ENCODE measurements around the gene GLE1. TPM values are rescaled to one million over a fixed set of nuclear protein-coding genes. Genes with fewer than 3 reads are reported as not detected.
"Not testable (repeated sequence)": the region's sequence is repeated elsewhere in the genome, so short reads cannot be mapped to it uniquely, and the experiment has no call there.

The GLE1 gene
- total RNA-seq, 2 donors from 2014 or later: 8.3 to 11.5 TPM

DNA sequence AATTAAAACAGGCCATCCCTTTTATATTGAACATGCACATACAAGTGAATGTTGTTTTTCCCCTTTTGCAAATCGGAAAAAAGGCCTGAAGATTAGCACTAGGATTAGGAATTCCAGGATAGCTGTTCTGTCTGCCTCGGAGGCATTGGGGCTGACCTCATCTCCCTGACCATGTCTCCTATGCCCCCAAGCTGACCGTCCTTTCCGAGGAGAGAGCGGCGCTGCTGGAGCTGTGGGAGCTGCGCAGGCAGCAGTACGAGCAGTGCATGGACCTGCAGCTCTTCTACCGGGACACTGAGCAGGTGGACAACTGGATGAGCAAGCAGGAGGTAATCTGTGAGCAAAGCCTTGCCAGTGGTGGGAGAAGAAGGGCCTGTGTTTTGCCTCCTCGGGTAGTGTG, 76.2 kb downstream of the GLE1 start:
- Histone ChIP-seq H3K27ac (no peak overlapping the region), H3K36me3 (replicated peaks in 1 of 2; ENCODE audit: insufficient read depth in 1 of 2, low read depth in 2 of 2) (peaks cover 41 to 77% of the 10 kb centered on the region in 2 donors), H3K4me3 (no peak overlapping the region), H3K4me1 (no peaks in the 10 kb centered on the region), H3K9me3 (no peaks in the 10 kb centered on the region), H3K27me3 (no peaks in the 10 kb centered on the region)
- DNase-seq (no peak), ATAC-seq (no peak)
- 91 to 99% methylated on average over 7 to 10 of the region's 10 CpGs for WGBS, 2 donors
- no peak for TF ChIP-seq POLR2A (IDR thresholded peaks at IDR 0.05)
- TF ChIP-seq, protein P1, sequence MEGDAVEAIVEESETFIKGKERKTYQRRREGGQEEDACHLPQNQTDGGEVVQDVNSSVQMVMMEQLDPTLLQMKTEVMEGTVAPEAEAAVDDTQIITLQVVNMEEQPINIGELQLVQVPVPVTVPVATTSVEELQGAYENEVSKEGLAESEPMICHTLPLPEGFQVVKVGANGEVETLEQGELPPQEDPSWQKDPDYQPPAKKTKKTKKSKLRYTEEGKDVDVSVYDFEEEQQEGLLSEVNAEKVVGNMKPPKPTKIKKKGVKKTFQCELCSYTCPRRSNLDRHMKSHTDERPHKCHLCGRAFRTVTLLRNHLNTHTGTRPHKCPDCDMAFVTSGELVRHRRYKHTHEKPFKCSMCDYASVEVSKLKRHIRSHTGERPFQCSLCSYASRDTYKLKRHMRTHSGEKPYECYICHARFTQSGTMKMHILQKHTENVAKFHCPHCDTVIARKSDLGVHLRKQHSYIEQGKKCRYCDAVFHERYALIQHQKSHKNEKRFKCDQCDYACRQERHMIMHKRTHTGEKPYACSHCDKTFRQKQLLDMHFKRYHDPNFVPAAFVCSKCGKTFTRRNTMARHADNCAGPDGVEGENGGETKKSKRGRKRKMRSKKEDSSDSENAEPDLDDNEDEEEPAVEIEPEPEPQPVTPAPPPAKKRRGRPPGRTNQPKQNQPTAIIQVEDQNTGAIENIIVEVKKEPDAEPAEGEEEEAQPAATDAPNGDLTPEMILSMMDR (IDR thresholded peaks at IDR 0.05): no peak
- intact Hi-C loops (cut with DNase I): no loop called here

- 73 to 83% methylated on average over 8 of the region's 8 CpGs for WGBS, 2 donors
Observed at GRCh38 chr9:128585155-128585554, 80.6 kb downstream of the GLE1 start.

GRCh38 chr9:128586934-128587333, 82.4 kb downstream of the GLE1 start:
- H3K27ac ChIP-seq; H3K27me3 ChIP-seq; DNase-seq; H3K4me1 ChIP-seq; intact Hi-C loops (cut with DNase I); H3K4me3 ChIP-seq; H3K9me3 ChIP-seq; ATAC-seq: not testable (repeated sequence)
- 93 to 95% methylated on average over 11 of the region's 11 CpGs for whole genome bisulfite sequencing, 2 donors
- H3K36me3 ChIP-seq (replicated peaks in 1 of 2; ENCODE audit: insufficient read depth in 1 of 2, low read depth in 2 of 2): peaks cover 35 to 57% of the 10 kb centered on the region in 2 donors

More at GRCh38 chr9:128585155-128585554, 80.6 kb downstream of the GLE1 start:
- H3K4me1 ChIP-seq; intact Hi-C loops (cut with DNase I); DNase-seq; H3K27ac ChIP-seq; H3K27me3 ChIP-seq; H3K4me3 ChIP-seq; H3K9me3 ChIP-seq; ATAC-seq: not testable (repeated sequence)
- H3K36me3 ChIP-seq (replicated peaks in 1 of 2; ENCODE audit: insufficient read depth in 1 of 2, low read depth in 2 of 2): peaks cover 40 to 67% of the 10 kb centered on the region in 2 donors

DNA sequence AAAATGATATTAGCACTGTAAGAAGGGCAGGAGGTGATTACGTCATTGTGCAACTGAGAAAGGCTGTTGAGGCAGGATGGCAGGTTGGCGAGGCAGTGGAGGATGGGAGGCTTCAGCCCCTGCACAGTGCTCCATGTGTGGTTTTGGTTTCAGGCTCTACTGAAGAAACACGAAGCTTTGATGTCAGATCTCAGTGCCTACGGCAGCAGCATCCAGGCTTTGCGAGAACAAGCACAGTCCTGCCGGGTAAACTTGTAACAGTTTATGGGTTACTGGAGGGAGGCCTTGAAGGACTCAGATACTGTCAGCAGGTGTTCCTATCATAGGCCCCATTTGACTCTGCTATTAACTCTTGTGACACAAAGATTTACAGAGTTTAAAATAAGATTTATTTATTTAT, 82.9 kb downstream of the GLE1 start:
- H3K9me3 ChIP-seq: no peaks in the 10 kb centered on the region
- H3K27me3 ChIP-seq: no peaks in the 10 kb centered on the region
- ATAC-seq (no peak), DNase-seq (no peak)
- no peak for TF ChIP-seq POLR2A (IDR thresholded peaks at IDR 0.05)
- TF ChIP-seq, protein P1 (IDR thresholded peaks at IDR 0.05): no peak
- 65 to 66% methylated on average over 6 of the region's 6 CpGs for WGBS, 2 donors
- H3K4me3 ChIP-seq: no peak overlapping the region
- intact Hi-C loops (cut with DNase I): no loop called here
- no peaks in the 10 kb centered on the region for H3K4me1 ChIP-seq
- peaks cover 32 to 53% of the 10 kb centered on the region in 2 donors for H3K36me3 ChIP-seq (replicated peaks in 1 of 2; ENCODE audit: insufficient read depth in 1 of 2, low read depth in 2 of 2)
- no peak overlapping the region for H3K27ac ChIP-seq

GRCh38 chr9:128588581-128589233, 84.2 kb downstream of the GLE1 start:
- no peak overlapping the region for H3K27ac ChIP-seq
- H3K4me3 ChIP-seq: no peak overlapping the region
- H3K9me3 ChIP-seq: no peaks in the 10 kb centered on the region
- TF ChIP-seq, protein P1 (IDR thresholded peaks at IDR 0.05): no peak
- TF ChIP-seq POLR2A (IDR thresholded peaks at IDR 0.05): no peak
- H3K27me3 ChIP-seq: no peaks in the 10 kb centered on the region
- H3K4me1 ChIP-seq: no peaks in the 10 kb centered on the region
- DNase-seq (no peak), ATAC-seq (no peak)
- 93 to 94% methylated on average over 9 to 11 of the region's 11 CpGs for WGBS, 2 donors
- intact Hi-C loops (cut with DNase I): no loop called here
- H3K36me3 ChIP-seq (replicated peaks in 1 of 2; ENCODE audit: insufficient read depth in 1 of 2, low read depth in 2 of 2): peaks cover 34 to 49% of the 10 kb centered on the region in 2 donors

Small RNA genes lying within 50 kb of the gene (small RNA-seq; reads per million reads assigned to genes)
- gene RNU7-171P: not detected

Other genes starting within 250 kb of the GLE1 start
- 100 to 1,000 TPM in 1 of 2 donors, 10 to 100 TPM in 1; 53.2 to 138 TPM for gene GOLGA2, start 228.7 kb upstream of the GLE1 start, total RNA-seq
- 10 to 100 TPM; 14.5 to 20.1 TPM for gene SWI5, start 228.4 kb upstream of the GLE1 start, total RNA-seq
- gene TRUB2, start 182.3 kb upstream of the GLE1 start, total RNA-seq: 10 to 100 TPM in 1 of 2 donors, 1 to 10 TPM in 1; 6.3 to 11.4 TPM
- 10 to 100 TPM; 37.4 to 89.7 TPM for gene COQ4, start 181.9 kb upstream of the GLE1 start, total RNA-seq
- gene SLC27A4, start 164.2 kb upstream of the GLE1 start, total RNA-seq: 10 to 100 TPM; 15.0 to 17.1 TPM
- 10 to 100 TPM; 15.6 to 23.4 TPM for gene URM1, start 133.3 kb upstream of the GLE1 start, total RNA-seq
- 10 to 100 TPM; 28.0 to 42.0 TPM for gene CERCAM, start 83.9 kb upstream of the GLE1 start, total RNA-seq
- 10 to 100 TPM; 14.3 to 23.4 TPM for gene ODF2, start 48.7 kb upstream of the GLE1 start, total RNA-seq
- 100 to 1,000 TPM; 119 to 248 TPM for gene SPTAN1, start 47.9 kb downstream of the GLE1 start, total RNA-seq
- 10 to 100 TPM; 58.1 to 62.3 TPM for gene DYNC2I2, start 152.1 kb downstream of the GLE1 start, total RNA-seq
- 10 to 100 TPM; 70.9 to 87.2 TPM for gene SET, start 184.5 kb downstream of the GLE1 start, total RNA-seq
- 10 to 100 TPM in 1 of 2 donors, 1 to 10 TPM in 1; 4.9 to 10.2 TPM for gene PKN3, start 197.8 kb downstream of the GLE1 start, total RNA-seq
- 10 to 100 TPM; 21.1 to 64.9 TPM for gene ZDHHC12, start 219.4 kb downstream of the GLE1 start, total RNA-seq